ENCODE results near the gene PITPNC1. TPM values are rescaled to one million over a fixed set of nuclear protein-coding genes. Genes with fewer than 3 reads are reported as not detected.
"Not testable (repeated sequence)": the region's sequence is repeated elsewhere in the genome, so short reads cannot be mapped to it uniquely, and the experiment has no call there.

Gene PITPNC1
- total RNA-seq, 1 donor from 2014 or later = 25.4 TPM

DNA sequence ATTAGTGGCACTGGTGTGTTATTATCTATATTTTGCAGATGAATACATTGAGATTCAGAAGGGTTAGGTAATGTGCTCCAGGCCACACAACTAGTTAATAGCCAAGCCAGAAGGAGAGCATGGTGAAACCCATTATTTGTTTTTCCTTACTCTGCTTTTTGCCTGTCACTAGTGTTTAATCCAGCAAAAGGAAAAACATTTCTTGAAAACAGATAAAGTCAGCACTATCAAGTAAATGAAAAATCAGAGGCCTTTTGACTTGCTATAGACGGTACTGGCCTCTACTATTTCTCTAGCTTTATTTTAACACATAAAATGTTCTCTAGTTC is 4.8 kb downstream of the PITPNC1 start:
- DNase-seq (no peak), ATAC-seq (no peak)
- Histone ChIP-seq H3K36me3 (no peaks in the 10 kb centered on the region), H3K27ac (no peak overlapping the region), H3K4me3 (no peak overlapping the region), H3K4me1 (peaks cover 6% of the 10 kb centered on the region), H3K9me3 (no peaks in the 10 kb centered on the region), H3K27me3 (no peaks in the 10 kb centered on the region)
- intact Hi-C loops (cut with DNase I) = loop anchor here (5.0 kb wide), 1 partner anchor 95 kb away; no protein-coding TSS in a partner anchor
- no peak for TF ChIP-seq CTCF (IDR thresholded peaks at IDR 0.05)

- no peak for DNase-seq
- H3K4me1 ChIP-seq = peaks cover 8% of the 10 kb centered on the region
- H3K36me3 ChIP-seq = no peaks in the 10 kb centered on the region
- no peaks in the 10 kb centered on the region for H3K9me3 ChIP-seq
- H3K27ac ChIP-seq = no peak overlapping the region
- TF ChIP-seq CTCF (IDR thresholded peaks at IDR 0.05) = no peak
- intact Hi-C loops (cut with DNase I) = no loop called here
- ATAC-seq = no peak
- no peaks in the 10 kb centered on the region for H3K27me3 ChIP-seq
- H3K4me3 ChIP-seq = no peak overlapping the region
Measured at GRCh38 chr17:67385122-67385988, 8.3 kb downstream of the PITPNC1 start.

GRCh38 chr17:67386965-67387551 is 10.0 kb downstream of the PITPNC1 start:
- no peaks in the 10 kb centered on the region for H3K27me3 ChIP-seq
- no peaks in the 10 kb centered on the region for H3K36me3 ChIP-seq
- peaks cover 21% of the 10 kb centered on the region for H3K4me1 ChIP-seq
- no peak overlapping the region for H3K4me3 ChIP-seq
- intact Hi-C loops (cut with DNase I) = no loop called here
- peak; percentile 76 for TF ChIP-seq CTCF (IDR thresholded peaks at IDR 0.05)
- H3K9me3 ChIP-seq = no peaks in the 10 kb centered on the region
- DNase-seq = peak; percentile 80
- no peak overlapping the region for H3K27ac ChIP-seq
- ATAC-seq = peak; percentile 85

GRCh38 chr17:67388536-67388935 is 11.5 kb downstream of the PITPNC1 start:
- H3K36me3 ChIP-seq; intact Hi-C loops (cut with DNase I): not testable (repeated sequence)

GRCh38 chr17:67388986-67389385 is 11.9 kb downstream of the PITPNC1 start:
- peaks cover 21% of the 10 kb centered on the region for H3K4me1 ChIP-seq
- ATAC-seq (no peak), DNase-seq (no peak)
- H3K27ac ChIP-seq = no peak overlapping the region
- H3K9me3 ChIP-seq = no peaks in the 10 kb centered on the region
- TF ChIP-seq CTCF (IDR thresholded peaks at IDR 0.05) = no peak
- H3K4me3 ChIP-seq = no peak overlapping the region
- no peaks in the 10 kb centered on the region for H3K36me3 ChIP-seq
- H3K27me3 ChIP-seq = no peaks in the 10 kb centered on the region
- intact Hi-C loops (cut with DNase I) = no loop called here

More at GRCh38 chr17:67388536-67388935, 11.5 kb downstream of the PITPNC1 start:
- H3K4me1 ChIP-seq = peaks cover 21% of the 10 kb centered on the region
- DNase-seq, H3K27me3 ChIP-seq, ATAC-seq, H3K9me3 ChIP-seq, H3K27ac ChIP-seq, H3K4me3 ChIP-seq: not testable (repeated sequence)

DNA sequence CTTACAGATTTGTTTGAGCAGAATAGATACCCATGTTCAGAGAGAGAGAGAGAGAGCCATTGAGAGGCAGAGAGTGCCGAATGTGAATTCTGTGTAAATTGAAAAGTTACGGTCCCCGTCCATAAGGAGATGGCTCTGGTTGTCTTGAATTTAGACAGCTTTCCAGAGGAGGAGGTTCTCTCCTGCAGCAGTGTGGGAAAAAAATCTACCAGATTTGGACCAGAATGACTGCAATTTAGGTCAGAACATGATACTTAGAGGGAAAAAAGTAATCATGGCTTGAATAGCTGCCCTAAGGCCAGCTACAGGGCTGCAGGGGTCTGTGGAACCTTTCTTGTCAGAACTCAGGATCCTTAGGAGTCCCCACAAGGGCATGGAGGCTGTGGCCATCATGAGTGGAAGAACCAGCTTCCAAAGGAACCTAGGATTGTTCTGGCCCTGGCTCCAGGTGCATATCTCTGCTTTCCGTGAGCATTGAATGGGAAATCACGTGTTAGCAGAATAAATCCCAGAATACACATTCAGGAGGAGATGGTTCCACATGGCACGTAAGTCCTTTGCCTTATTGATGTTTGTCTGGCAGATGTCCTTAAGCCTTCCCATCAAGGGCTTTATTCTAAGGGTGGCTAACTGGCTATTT is 13.0 kb downstream of the PITPNC1 start:
- Histone ChIP-seq H3K27ac (peak overlapping the region; percentile 42), H3K27me3 (no peaks in the 10 kb centered on the region), H3K9me3 (no peaks in the 10 kb centered on the region), H3K4me1 (peaks cover 21% of the 10 kb centered on the region), H3K4me3 (no peak overlapping the region), H3K36me3 (no peaks in the 10 kb centered on the region)
- no peak for TF ChIP-seq CTCF (IDR thresholded peaks at IDR 0.05)
- intact Hi-C loops (cut with DNase I) = no loop called here
- ATAC-seq = no peak
- DNase-seq = no peak

Measured in upper lobe of right lung (tissue), 1 donor.